ENCODE results near the gene MSTN.

MSTN gene

DNA sequence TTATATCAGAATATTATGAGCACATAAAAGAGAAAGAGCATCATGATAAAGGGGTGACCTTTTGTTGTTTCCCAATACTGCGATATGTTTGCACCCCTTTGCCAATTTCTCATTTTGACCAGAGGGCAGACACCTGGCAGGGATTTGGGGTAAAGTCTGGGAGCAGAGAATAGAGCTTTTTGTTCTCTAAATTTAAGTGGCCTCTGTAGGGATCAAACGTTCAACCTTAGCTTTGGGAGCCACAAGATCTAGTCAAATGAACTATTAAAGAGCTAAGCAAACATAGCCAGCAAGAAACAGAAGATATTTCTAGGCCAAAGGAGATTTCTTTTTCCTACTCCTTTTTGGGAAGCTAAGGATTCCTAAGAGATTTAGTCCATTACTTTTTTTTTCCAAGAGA, 1.1 kb upstream of the MSTN start:
- Histone ChIP-seq H4K20me1 (ENCODE audit: control insufficient read depth, insufficient read depth, low read depth, low read length) (no peaks in the 10 kb centered on the region), H3K79me2 (ENCODE audit: control insufficient read depth, low read length) (no peaks in the 10 kb centered on the region), H3K4me3 (ENCODE audit: low read length) (no peak overlapping the region), H3K27me3 (ENCODE audit: control insufficient read depth, low read length) (no peaks in the 10 kb centered on the region), H3K36me3 (ENCODE audit: control insufficient read depth, low read length) (no peaks in the 10 kb centered on the region), H3K4me1 (ENCODE audit: control insufficient read depth, low read length) (no peaks in the 10 kb centered on the region), H3K9me2 (replicated peaks; ENCODE audit: control insufficient read depth, low read length) (no peaks in the 10 kb centered on the region), H3K27ac (ENCODE audit: low read depth, low read length) (no peak overlapping the region), H3K4me2 (ENCODE audit: low read length) (no peak overlapping the region), H3F3A (ENCODE audit: control insufficient read depth, insufficient read depth) (no peaks in the 10 kb centered on the region), H3K9me3 (ENCODE audit: control insufficient read depth, insufficient read depth, low read length) (no peaks in the 10 kb centered on the region)
- no peak for TF ChIP-seq EZH2phosphoT487 (IDR thresholded peaks at IDR 0.05; ENCODE audit: borderline replicate concordance, low read length)
- TF ChIP-seq, protein P1, sequence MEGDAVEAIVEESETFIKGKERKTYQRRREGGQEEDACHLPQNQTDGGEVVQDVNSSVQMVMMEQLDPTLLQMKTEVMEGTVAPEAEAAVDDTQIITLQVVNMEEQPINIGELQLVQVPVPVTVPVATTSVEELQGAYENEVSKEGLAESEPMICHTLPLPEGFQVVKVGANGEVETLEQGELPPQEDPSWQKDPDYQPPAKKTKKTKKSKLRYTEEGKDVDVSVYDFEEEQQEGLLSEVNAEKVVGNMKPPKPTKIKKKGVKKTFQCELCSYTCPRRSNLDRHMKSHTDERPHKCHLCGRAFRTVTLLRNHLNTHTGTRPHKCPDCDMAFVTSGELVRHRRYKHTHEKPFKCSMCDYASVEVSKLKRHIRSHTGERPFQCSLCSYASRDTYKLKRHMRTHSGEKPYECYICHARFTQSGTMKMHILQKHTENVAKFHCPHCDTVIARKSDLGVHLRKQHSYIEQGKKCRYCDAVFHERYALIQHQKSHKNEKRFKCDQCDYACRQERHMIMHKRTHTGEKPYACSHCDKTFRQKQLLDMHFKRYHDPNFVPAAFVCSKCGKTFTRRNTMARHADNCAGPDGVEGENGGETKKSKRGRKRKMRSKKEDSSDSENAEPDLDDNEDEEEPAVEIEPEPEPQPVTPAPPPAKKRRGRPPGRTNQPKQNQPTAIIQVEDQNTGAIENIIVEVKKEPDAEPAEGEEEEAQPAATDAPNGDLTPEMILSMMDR (IDR thresholded peaks at IDR 0.05; ENCODE audit: low read depth, low read length, poor library complexity, severe bottlenecking) = no peak

DNA sequence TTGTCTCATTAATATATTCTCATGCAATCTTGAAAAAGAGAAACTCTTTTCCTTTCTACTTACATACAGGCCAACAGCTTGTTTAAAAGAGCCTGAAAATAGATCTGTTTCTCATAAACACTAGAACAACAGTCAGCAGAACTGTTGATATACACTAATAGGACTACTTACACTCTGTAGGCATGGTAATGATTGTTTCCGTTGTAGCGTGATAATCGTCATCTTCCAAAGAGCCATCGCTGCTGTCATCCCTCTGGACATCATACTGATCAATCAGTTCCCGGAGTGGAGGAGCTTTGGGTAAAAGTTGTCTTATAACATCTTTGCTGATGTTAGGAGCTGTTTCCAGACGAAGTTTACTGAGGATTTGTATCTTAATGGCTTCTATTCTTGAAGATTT, 476 bp downstream of the MSTN start:
- H3K4me1 ChIP-seq (ENCODE audit: control insufficient read depth, low read length) = no peaks in the 10 kb centered on the region
- H3K4me2 ChIP-seq (ENCODE audit: low read length) = no peak overlapping the region
- H3K9me2 ChIP-seq (replicated peaks; ENCODE audit: control insufficient read depth, low read length) = no peaks in the 10 kb centered on the region
- no peak overlapping the region for H3K27ac ChIP-seq (ENCODE audit: low read depth, low read length)
- TF ChIP-seq, protein P1 (IDR thresholded peaks at IDR 0.05; ENCODE audit: low read depth, low read length, poor library complexity, severe bottlenecking) = no peak
- TF ChIP-seq EZH2phosphoT487 (IDR thresholded peaks at IDR 0.05; ENCODE audit: borderline replicate concordance, low read length) = no peak
- no peaks in the 10 kb centered on the region for H3K27me3 ChIP-seq (ENCODE audit: control insufficient read depth, low read length)
- no peaks in the 10 kb centered on the region for H3K9me3 ChIP-seq (ENCODE audit: control insufficient read depth, insufficient read depth, low read length)
- H3K4me3 ChIP-seq (ENCODE audit: low read length) = no peak overlapping the region
- no peaks in the 10 kb centered on the region for H3K79me2 ChIP-seq (ENCODE audit: control insufficient read depth, low read length)
- H3K36me3 ChIP-seq (ENCODE audit: control insufficient read depth, low read length) = no peaks in the 10 kb centered on the region
- H3F3A ChIP-seq (ENCODE audit: control insufficient read depth, insufficient read depth) = no peaks in the 10 kb centered on the region
- H4K20me1 ChIP-seq (ENCODE audit: control insufficient read depth, insufficient read depth, low read depth, low read length) = no peaks in the 10 kb centered on the region

DNA sequence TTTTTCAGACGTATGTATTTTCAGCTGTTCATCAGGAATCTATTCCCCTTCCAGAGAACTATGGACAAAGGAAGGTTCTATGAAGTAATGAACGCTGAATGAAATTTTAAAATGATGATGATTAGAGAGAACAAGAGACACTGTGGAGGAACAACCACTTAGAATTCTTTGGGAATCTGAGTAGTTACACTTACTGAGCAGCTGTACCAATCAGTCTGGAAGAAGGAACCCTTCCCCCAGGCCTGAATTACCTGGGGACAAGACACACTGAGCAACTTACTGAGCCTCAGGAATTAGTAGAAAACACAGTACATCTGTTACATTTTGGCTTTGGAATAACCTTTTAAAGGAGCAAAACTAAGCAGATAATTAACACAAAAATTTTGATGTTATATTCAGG, 1.9 kb downstream of the MSTN start:
- H3K9me3 ChIP-seq (ENCODE audit: control insufficient read depth, insufficient read depth, low read length) = no peaks in the 10 kb centered on the region
- H3K27ac ChIP-seq (ENCODE audit: low read depth, low read length) = no peak overlapping the region
- no peaks in the 10 kb centered on the region for H3K36me3 ChIP-seq (ENCODE audit: control insufficient read depth, low read length)
- H3K4me3 ChIP-seq (ENCODE audit: low read length) = no peak overlapping the region
- H3F3A ChIP-seq (ENCODE audit: control insufficient read depth, insufficient read depth) = no peaks in the 10 kb centered on the region
- no peaks in the 10 kb centered on the region for H3K4me1 ChIP-seq (ENCODE audit: control insufficient read depth, low read length)
- TF ChIP-seq, protein P1 (IDR thresholded peaks at IDR 0.05; ENCODE audit: low read depth, low read length, poor library complexity, severe bottlenecking) = no peak
- TF ChIP-seq EZH2phosphoT487 (IDR thresholded peaks at IDR 0.05; ENCODE audit: borderline replicate concordance, low read length) = no peak
- no peak overlapping the region for H3K4me2 ChIP-seq (ENCODE audit: low read length)
- no peaks in the 10 kb centered on the region for H3K9me2 ChIP-seq (replicated peaks; ENCODE audit: control insufficient read depth, low read length)
- H3K27me3 ChIP-seq (ENCODE audit: control insufficient read depth, low read length) = no peaks in the 10 kb centered on the region
- H3K79me2 ChIP-seq (ENCODE audit: control insufficient read depth, low read length) = no peaks in the 10 kb centered on the region
- H4K20me1 ChIP-seq (ENCODE audit: control insufficient read depth, insufficient read depth, low read depth, low read length) = no peaks in the 10 kb centered on the region

DNA sequence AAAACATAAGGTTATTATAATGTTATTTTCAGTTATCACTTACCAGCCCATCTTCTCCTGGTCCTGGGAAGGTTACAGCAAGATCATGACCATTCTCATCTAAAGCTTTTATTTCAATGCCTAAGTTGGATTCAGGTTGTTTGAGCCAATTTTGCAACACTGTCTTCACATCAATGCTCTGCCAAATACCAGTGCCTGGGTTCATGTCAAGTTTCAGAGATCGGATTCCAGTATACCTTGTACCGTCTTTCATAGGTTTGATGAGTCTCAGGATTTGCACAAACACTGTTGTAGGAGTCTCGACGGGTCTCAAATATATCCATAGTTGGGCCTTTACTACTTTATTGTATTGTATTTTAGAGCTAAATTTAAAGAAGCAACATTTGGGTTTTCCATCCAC, 2.5 kb downstream of the MSTN start:
- Histone ChIP-seq H3F3A (ENCODE audit: control insufficient read depth, insufficient read depth) (no peaks in the 10 kb centered on the region), H4K20me1 (ENCODE audit: control insufficient read depth, insufficient read depth, low read depth, low read length) (no peaks in the 10 kb centered on the region), H3K9me2 (replicated peaks; ENCODE audit: control insufficient read depth, low read length) (no peaks in the 10 kb centered on the region), H3K79me2 (ENCODE audit: control insufficient read depth, low read length) (no peaks in the 10 kb centered on the region), H3K4me2 (ENCODE audit: low read length) (no peak overlapping the region), H3K4me1 (ENCODE audit: control insufficient read depth, low read length) (no peaks in the 10 kb centered on the region), H3K4me3 (ENCODE audit: low read length) (no peak overlapping the region), H3K36me3 (ENCODE audit: control insufficient read depth, low read length) (no peaks in the 10 kb centered on the region), H3K27me3 (ENCODE audit: control insufficient read depth, low read length) (no peaks in the 10 kb centered on the region), H3K9me3 (ENCODE audit: control insufficient read depth, insufficient read depth, low read length) (no peaks in the 10 kb centered on the region), H3K27ac (ENCODE audit: low read depth, low read length) (no peak overlapping the region)
- TF ChIP-seq, protein P1 (IDR thresholded peaks at IDR 0.05; ENCODE audit: low read depth, low read length, poor library complexity, severe bottlenecking) = no peak
- no peak for TF ChIP-seq EZH2phosphoT487 (IDR thresholded peaks at IDR 0.05; ENCODE audit: borderline replicate concordance, low read length)
